ENCODE data around the gene RCOR2.

Gene RCOR2

GRCh38 chr11:63922673-63923192 lies 5.8 kb upstream of the RCOR2 start:
- no peak for DNase-seq

- DNase-seq, result no peak
These were observed 4.0 kb upstream of the RCOR2 start for GRCh38 chr11:63920939-63921417.

- no peak for DNase-seq
These were observed 3.4 kb upstream of the RCOR2 start for GRCh38 chr11:63920126-63920938.

GRCh38 chr11:63919267-63920125 lies 2.5 kb upstream of the RCOR2 start:
- no peak for DNase-seq

- peak; percentile 33 for DNase-seq
These were observed 1.7 kb upstream of the RCOR2 start for GRCh38 chr11:63918507-63919191.

GRCh38 chr11:63917692-63918506 lies 935 bp upstream of the RCOR2 start:
- DNase-seq, result peak; percentile 74

DNA sequence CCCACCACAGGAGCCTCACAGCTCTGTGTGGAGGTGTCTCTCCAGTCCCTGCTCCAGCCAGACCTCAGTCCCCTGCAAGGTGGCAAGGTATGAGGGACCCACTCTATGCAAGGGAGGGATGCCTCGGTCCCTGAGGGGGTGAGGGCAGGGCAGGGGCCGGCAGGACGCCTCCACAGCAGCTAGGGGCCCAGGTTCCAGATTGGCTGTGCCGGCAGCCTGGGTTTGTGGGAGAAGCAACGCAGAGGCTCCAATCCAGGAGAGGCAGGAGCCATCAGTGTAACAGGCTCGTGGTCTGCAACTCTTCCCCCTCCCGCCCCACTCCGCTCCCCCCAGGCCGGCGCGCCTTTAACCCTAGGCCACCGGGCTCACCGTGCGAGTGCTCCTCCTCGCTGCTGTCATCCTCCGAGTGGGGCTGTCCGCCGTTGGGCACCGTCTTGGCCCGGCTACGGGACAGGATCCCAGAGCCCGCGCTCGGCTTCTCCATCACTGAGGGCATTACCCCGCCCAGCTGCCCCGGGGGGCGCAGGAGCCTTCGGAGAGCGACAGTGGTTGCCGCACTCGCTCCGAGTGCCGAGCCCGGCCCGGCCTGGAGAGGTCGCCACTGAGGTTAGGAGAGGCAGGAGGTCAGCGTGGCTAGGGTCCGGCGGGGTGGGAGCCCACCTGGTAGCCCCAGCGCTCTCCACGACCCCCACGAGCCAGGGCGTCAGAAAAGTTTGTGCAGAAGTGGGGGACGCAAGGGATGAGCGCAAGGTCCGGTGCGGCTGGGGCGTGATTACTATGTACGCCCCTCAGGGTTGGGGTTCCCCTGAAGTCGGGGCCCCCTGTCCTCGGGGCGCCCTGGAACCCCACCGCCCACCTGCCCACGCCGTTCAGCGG lies 765 bp downstream of the RCOR2 start:
- DNase-seq, result peak; percentile 52

DNA sequence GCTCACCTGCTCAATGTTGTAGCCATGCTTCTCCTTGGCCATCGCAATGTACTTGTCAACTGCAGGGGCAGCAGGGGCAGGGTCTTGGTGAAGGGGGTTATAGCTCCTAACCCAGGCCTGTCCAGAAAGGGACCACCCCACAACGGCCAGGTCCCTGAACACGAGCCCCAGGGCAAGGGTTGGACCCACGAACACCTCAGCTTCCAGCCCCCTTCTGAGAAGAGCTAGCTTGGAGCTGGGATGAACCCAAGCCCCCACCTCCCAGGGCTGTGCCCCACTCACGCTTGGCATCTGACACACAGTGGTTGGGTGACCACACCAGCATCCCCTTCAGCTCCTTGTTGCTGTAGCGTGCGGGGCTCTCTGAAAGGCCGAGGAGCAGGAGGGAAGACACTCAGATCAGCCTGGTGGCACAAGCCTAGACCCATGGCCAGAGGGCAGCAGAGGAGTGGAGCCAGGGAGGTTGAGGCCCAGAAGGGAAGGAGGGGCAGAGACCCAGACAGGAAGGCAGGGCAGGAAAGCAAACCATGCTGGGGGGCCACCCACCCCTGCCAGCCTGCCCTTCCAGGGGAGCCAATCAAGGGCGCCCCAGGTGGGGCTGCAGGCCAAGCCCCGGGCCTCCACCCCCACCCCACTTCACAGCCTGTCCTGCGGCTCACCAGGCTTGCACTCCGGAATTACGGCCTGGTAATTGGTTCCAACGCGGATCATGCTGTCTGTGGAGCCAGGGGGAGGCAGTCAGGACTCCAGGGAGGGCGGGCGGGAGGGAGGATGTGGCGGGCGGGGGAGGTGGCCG lies 1.9 kb downstream of the RCOR2 start:
- no peak for DNase-seq

DNA sequence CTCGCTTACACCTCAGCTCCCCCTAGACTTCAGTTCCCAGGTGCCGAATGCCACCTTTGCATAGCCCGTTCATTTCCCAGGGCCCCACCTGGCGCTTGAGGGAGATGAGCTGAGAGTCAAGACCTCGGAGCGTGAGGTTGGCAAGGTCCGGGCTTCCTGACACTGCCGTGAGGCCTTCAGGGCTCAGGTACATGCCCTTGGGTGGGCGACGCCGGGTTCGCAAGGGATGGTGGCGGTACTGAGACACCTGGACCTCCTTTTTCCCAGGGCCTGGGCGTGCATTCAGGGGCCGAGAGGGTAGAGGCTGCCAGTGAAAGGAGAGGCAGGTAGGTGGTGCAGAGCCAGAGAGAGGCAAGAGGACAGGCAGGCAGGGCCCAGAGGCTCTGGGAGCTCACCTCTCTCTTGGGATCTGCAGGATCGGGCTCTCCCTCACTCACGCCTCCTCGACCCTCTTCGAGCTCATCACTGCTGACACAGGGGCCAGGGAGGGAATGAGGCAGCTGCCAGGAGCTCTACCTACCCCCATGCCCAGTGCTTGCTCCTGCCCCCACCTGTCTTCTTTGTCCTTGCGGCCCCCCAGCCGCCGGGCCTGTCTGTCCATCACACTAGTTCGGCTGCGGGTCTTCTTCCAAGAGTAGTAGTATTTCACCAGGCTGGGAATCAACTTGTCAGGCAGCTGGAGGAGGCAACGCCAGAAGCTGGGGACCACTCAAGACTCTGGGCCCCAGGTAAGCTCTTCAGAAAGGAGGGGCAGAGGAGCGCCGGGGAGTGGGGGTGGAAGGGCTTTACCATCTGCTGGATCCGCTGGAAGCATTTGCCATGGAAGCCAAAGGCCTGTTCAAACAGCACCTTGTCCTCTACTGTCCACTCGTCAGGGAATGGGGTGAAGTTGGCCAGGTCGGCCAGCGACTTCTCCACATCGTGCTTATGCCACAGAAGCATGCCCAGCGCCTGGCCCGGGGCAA lies 2.8 kb downstream of the RCOR2 start:
- no peak for DNase-seq

- no peak for DNase-seq
These were observed 4.3 kb downstream of the RCOR2 start for GRCh38 chr11:63912678-63913077.

DNA sequence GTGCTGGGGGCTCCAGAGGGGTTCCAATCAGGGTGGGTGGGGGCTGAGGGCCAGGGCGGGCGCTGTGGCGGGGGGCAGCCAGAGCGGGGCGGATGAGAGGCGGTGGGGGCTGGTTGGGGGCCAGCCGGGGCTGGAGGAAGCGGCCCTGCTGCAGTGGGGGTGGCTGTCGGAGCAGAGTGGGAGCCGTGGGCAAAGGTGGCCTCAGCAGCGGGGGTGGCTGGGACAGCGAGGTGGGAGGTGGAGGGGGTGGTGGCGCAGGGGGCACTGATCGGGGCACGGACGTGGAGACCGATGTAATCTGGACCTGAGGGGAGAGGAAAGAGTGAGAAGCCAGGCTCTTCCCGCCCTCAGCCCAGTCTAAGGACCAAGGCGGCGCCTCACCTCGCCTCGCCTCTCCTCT lies 5.1 kb downstream of the RCOR2 start:
- no peak for DNase-seq

- no peak for DNase-seq
These were observed 5.5 kb downstream of the RCOR2 start for GRCh38 chr11:63911440-63911839.

GRCh38 chr11:63910675-63911074 lies 6.3 kb downstream of the RCOR2 start:
- no peak for DNase-seq

DNA sequence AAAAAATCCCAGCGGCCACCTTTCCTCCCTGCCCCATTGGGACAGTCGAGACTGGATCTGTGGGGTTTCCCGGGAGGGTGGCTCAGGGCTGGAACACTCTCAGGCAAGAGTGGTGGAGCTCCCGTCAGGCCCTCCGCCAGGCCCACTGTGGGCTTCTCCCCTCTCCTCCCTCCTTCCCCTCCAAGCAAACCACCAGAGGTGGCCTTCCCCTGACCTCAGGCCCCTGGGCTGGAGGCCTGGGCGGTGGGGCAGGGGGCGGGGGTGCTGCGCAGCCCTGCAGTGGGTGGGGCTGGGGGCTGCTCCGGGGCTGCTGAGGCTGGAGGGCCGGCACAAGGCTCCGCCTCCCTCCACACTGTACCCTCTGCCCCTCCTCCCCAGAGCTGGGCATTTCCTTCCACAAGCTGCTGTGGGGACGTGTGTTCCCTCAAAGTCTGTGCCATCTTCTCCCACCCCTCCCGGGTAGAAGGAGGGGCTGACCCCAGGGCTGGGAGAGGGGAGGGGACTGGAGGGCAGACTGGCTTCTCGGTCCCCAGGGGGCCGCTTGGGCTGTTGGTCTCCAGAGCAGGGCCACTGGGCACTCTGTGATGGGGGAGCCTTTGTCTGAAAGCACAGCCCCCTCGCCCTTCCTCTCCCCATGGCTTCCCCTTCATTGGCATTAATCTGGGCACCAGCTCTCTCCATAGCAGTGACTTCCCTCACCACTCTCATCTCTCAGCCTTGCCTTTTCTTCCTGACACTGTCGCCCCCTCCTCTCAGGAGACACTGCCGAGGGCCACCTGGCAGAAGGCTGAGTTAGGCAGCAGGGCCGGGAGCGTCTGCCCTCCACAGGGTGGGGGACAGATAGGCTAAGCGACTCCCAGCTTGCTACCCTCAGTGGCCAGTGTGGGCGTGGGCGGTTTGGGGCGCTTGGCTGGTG lies 7.1 kb downstream of the RCOR2 start:
- no peak for DNase-seq

- DNase-seq, result no peak
These were observed 8.1 kb downstream of the RCOR2 start for GRCh38 chr11:63908631-63909401.

GRCh38 chr11:63907808-63908530 lies 9.0 kb downstream of the RCOR2 start:
- DNase-seq, result no peak
